HG03095 (cell line): ENCODE data around the gene PDZRN3.

Experiments
- ATAC-seq: cut with Tn5 transposase; IDR thresholded peaks from one replicate; pipeline ENCODE4 v1.9.1; 2021; ENCODE audit warnings: moderate library complexity; ENCODE audit not compliant: unreplicated experiment

The PDZRN3 gene

GRCh38 chr3:73401059-73401458 lies 223.7 kb downstream of the PDZRN3 start:
- no peak for ATAC-seq

- ATAC-seq = no peak
Observed at GRCh38 chr3:73399666-73400253, 225.0 kb downstream of the PDZRN3 start.

- no peak for ATAC-seq
Observed at GRCh38 chr3:73399106-73399505, 225.6 kb downstream of the PDZRN3 start.

GRCh38 chr3:73398084-73398483 lies 226.7 kb downstream of the PDZRN3 start:
- ATAC-seq = no peak

DNA sequence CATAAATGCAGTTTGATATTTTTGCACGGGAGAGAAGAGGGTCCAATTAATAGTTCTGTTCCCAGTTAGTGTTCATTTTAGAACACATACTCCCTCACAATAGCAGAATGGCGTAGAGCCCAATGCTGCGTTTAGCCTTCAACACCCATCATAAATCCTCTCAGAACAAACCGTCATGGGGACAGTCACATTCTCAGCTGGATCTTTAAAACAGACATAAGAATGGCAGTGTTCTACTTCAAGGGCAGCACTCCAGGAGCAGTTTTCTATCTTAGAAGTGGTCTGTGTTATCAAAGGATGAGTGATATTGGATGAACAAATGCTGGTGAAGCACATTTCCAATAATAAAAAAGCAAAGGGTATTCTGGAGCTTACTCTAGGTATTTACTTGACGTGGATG lies 230.5 kb downstream of the PDZRN3 start:
- no peak for ATAC-seq

- ATAC-seq = no peak
Observed at GRCh38 chr3:73393005-73393404, 231.7 kb downstream of the PDZRN3 start.

- ATAC-seq = no peak
Observed at GRCh38 chr3:73391984-73392383, 232.8 kb downstream of the PDZRN3 start.

- no peak for ATAC-seq
Observed at GRCh38 chr3:73389928-73390327, 234.8 kb downstream of the PDZRN3 start.

DNA sequence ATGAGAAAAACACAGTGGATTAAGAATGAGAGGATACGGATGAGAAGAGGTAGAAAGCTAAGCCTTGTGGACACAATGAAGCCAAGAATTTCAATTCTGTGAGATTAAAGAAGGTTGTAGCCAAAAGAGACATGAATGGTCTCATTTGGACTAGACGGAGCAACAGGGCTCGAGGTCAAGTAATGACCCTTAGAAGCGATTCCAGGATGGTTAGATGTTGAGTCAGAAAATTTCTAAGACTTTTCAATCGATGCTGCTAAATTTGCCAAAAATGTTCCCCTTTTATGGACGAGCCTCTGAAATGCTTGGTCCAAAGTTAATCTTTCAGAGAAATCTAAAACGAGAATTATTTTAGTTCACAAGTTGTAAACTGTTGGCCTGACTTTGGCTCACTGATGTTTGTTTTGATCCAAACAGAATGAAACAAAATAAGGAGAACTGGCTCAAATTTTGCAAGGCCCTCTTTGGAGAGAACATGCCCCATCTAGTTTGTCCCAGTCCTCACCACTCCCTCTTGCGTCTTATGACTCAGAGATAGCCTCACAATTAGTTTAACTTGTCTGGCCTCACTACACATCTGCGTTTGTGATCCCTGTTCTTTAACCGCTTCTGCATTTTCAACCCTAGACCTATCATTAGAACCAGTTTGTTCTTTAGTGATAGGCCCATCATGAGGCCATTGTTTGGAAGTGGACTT lies 235.5 kb downstream of the PDZRN3 start:
- no peak for ATAC-seq

DNA sequence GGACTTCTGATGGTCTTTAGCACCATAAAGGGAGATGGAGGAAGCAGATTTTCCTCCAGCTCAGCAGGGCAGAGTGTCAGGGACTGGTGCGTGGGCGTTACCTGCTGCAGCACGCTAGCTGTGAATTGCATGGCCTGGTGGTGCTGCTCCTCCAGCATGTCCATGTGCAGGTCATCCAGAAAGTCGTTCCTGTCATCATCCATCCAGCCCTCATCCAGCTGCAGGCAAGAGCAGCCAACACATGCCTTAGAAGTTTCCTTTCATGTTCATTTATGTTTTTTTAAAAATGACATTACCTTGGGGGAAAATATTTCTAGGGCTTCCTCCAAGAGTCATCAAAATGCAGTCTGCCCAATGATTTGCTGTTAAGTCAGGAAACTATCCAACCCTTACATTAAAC lies 239.2 kb downstream of the PDZRN3 start:
- ATAC-seq = no peak

DNA sequence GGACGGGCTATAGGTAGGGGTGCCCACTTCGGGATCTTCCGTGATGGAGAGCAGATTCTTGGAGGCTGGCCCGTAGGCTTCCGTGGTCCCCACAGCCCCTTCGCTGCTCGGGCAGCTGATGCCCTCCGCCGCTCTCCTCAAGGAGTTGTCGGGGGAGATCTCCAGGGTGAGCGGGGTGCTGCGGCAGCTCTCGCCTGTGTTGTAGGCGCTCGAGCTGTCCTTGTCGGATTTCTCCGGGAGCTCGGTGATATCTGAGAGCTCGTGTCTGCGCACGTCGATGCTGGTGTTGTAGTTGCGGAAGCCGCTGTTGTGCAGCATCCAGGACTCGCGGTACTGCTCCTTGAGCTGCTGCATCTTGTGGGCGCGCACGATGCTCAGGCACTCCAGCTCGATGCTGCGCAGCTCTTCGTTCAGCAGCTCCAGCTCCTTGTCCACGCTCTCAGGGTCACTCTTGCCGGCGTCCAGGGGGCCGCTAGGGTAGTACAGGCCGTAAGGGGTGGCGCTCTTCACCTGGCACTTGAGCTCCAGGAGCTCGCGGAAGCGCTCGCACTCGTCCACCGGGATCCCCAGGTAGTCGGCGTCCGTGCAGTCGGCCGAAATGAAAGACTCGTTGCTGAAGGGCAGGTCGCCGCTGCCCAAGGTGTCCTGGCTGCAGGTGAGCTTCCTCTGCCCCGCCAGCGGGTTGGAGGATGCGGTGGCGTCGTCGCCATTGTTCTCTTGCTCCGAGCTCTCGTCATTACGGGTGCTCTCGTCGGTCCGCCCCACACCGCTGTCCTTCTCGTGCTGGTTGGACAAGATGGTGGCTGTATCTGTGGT lies 240.4 kb downstream of the PDZRN3 start:
- ATAC-seq = no peak

DNA sequence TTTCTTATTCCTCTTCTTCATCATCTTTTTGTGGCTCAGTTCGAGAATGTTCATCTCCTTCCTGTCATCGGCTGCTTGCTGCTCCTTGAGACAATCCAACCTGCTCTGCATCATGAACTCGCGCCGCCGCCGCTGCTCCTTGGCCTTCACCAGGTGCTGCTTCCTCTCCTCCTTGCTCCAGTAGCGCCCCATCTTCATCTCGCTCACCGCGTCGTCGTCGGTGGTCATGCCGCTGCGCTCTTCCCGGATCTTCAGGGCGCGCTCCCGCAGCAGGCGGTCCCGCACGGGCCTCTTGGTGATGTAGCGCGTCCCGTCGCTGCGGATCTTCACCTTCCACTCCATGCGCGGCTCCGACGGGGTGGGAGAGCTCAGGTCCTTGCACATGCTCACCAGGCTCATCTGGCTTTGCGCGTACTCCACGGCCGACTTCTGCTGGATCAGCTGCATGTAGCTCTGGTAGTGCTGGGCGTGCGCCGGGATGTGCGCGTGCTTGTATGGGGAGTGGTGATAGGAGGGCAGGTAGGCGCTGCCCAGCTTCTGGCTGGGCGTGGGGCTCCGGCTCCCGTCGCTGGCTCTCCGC lies 241.2 kb downstream of the PDZRN3 start:
- ATAC-seq = no peak

GRCh38 chr3:73381551-73381950 lies 243.2 kb downstream of the PDZRN3 start:
- no peak for ATAC-seq

- ATAC-seq = no peak
Observed at GRCh38 chr3:73380735-73381532, 243.8 kb downstream of the PDZRN3 start.

- ATAC-seq = no peak
Observed at GRCh38 chr3:73379465-73379864, 245.3 kb downstream of the PDZRN3 start.

- no peak for ATAC-seq
Observed at GRCh38 chr3:73378207-73378606, 246.5 kb downstream of the PDZRN3 start.

- ATAC-seq = no peak
Observed at GRCh38 chr3:73365756-73366397, 258.9 kb downstream of the PDZRN3 start.

DNA sequence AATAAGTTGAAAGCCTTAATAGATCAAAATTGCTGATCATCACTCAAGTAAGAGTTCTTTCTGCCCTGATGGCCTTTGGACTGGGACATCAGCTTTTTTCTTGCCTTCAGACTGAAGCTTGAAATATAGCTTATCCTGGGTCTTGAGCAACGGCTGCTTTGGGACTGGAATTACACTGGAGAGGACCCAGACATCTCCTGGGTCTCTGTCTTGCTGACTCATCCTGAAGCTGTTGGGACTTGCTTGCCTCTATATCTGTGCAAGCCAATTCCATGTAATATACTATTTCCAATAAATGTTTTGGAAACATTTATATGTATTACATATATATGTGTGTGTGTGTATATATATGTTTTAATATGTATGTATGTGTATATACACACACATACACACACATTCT lies 260.2 kb downstream of the PDZRN3 start:
- no peak for ATAC-seq

DNA sequence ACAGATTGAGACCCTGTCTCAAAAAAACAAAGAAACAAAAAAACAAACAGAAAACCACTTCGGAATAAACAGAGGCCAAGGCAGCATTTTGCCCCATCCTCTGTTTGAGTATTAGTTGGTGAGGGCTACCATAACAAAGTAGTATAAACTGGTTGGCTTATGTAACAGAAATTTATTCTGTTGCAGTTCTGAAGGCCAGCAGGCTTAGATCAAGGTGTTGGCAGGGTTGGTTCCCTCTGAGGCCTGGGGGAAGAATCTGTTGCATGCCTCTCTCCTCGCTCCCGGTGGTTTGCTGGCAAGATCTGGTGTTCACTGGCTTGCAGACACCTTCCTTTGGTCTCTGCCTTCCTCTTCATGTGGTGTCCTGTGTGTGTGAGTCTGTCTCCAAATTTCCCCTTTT lies 261.6 kb downstream of the PDZRN3 start:
- ATAC-seq = no peak

DNA sequence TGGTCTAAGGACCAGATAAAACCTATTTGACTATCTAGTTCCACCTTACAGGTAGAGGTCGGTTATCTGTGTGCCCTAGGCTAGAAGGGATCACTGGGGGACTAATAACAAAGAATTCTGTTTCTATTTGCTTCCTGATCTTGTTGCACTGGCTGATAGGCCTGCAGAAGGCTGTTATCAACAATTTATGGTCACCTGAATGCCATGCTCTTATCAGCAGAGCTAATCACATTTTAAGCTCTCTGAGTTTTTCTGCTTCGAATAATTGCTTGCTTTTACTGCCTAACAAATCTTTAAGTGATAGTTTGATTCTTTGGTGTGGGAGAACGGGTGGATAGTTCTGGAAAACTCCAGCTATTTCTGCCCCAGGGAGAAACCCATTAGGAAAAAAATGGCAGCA lies 263.1 kb downstream of the PDZRN3 start:
- no peak for ATAC-seq
